ENCODE results near the gene TRIM62.

GRCh38 chr1:33123266-33123665 is 58.6 kb downstream of the TRIM62 start:
- TF ChIP-seq CTCF (conservative IDR thresholded peaks at IDR 0.05; ENCODE audit: low read length): no peak
- no peak for TF ChIP-seq EZH2phosphoT487 (IDR thresholded peaks at IDR 0.05; ENCODE audit: borderline replicate concordance)

Data from Loucy (cell line).